ENCODE measurements around the gene ORAI3. TPM values are rescaled to one million over a fixed set of nuclear protein-coding genes. Genes with fewer than 3 reads are reported as not detected.

ORAI3 gene
- total RNA-seq, 4 donors from 2014 or later, result 15.5 to 42.6 (median 33.9) TPM

GRCh38 chr16:30998852-30999761 is 50.2 kb downstream of the ORAI3 start:
- no peak for TF ChIP-seq CTCF (IDR thresholded peaks at IDR 0.05)
- no peak for ATAC-seq (ENCODE audit: low FRiP score)

GRCh38 chr16:31000671-31001382 is 52.0 kb downstream of the ORAI3 start:
- no peak for TF ChIP-seq CTCF (IDR thresholded peaks at IDR 0.05)
- DNase-seq (ENCODE audit: low spot score), result no peak
- ATAC-seq (ENCODE audit: low FRiP score), result no peak

More at GRCh38 chr16:30998852-30999761, 50.2 kb downstream of the ORAI3 start:
- no peak for DNase-seq (ENCODE audit: low spot score)

GRCh38 chr16:31001507-31002249 is 52.8 kb downstream of the ORAI3 start:
- TF ChIP-seq CTCF (IDR thresholded peaks at IDR 0.05), result no peak
- DNase-seq (ENCODE audit: low spot score) (no peak), ATAC-seq (ENCODE audit: low FRiP score) (no peak)

GRCh38 chr16:31002250-31002700 is 53.4 kb downstream of the ORAI3 start:
- ATAC-seq (ENCODE audit: low FRiP score) (no peak), DNase-seq (ENCODE audit: low spot score) (no peak)
- no peak for TF ChIP-seq CTCF (IDR thresholded peaks at IDR 0.05)

- TF ChIP-seq CTCF (IDR thresholded peaks at IDR 0.05), result no peak
- DNase-seq (ENCODE audit: low spot score) (no peak), ATAC-seq (ENCODE audit: low FRiP score) (no peak)
Measured at GRCh38 chr16:31002862-31003341, 54.0 kb downstream of the ORAI3 start.

- TF ChIP-seq CTCF (IDR thresholded peaks at IDR 0.05), result no peak
- DNase-seq (ENCODE audit: low spot score) (no peak), ATAC-seq (ENCODE audit: low FRiP score) (no peak)
Measured at GRCh38 chr16:31003744-31004143, 54.9 kb downstream of the ORAI3 start.

Small RNA genes within 50 kb of the gene (small RNA-seq; reads per million reads assigned to genes)
- not detected for gene AC135048.1

Other genes with a start within 250 kb of the ORAI3 start
- gene SRCAP, start 249.9 kb upstream of the ORAI3 start, total RNA-seq, result 10 to 100 TPM; 15.9 to 40.4 (median 30.0) TPM
- gene PHKG2, start 200.6 kb upstream of the ORAI3 start, total RNA-seq, result 10 to 100 TPM; 25.2 to 34.0 (median 29.4) TPM
- 1 to 10 TPM; 1.4 to 4.8 (median 2.5) TPM for gene CFAP119, start 187.0 kb upstream of the ORAI3 start, total RNA-seq
- 10 to 100 TPM; 53.9 to 77.7 (median 69.5) TPM for gene RNF40, start 186.7 kb upstream of the ORAI3 start, total RNA-seq
- 10 to 100 TPM in 2 of 4 donors, 1 to 10 TPM in 2; 8.7 to 15.0 (median 11.5) TPM for gene ZNF629, start 161.9 kb upstream of the ORAI3 start, total RNA-seq
- 10 to 100 TPM; 17.4 to 37.0 (median 22.2) TPM for gene BCL7C, start 55.0 kb upstream of the ORAI3 start, total RNA-seq
- gene CTF1, start 52.5 kb upstream of the ORAI3 start, total RNA-seq, result 1 to 10 TPM; 1.7 to 3.5 (median 2.3) TPM
- gene FBXL19, start 25.5 kb upstream of the ORAI3 start, total RNA-seq, result 1 to 10 TPM; 4.7 to 9.1 (median 6.9) TPM
- 10 to 100 TPM in 2 of 4 donors, 1 to 10 TPM in 2; 5.3 to 13.6 (median 9.2) TPM for gene SETD1A, start 8.7 kb downstream of the ORAI3 start, total RNA-seq
- gene HSD3B7, start 36.1 kb downstream of the ORAI3 start, total RNA-seq, result 10 to 100 TPM; 23.2 to 45.3 (median 33.0) TPM
- gene STX1B, start 61.6 kb downstream of the ORAI3 start, total RNA-seq, result 1 to 10 TPM in 2 of 4 donors, under 1 TPM in 2; 0.47 to 1.9 (median 1.0) TPM
- 10 to 100 TPM; 40.9 to 93.7 (median 66.8) TPM for gene STX4, start 84.5 kb downstream of the ORAI3 start, total RNA-seq
- gene ZNF668, start 125.2 kb downstream of the ORAI3 start, total RNA-seq, result 10 to 100 TPM in 2 of 4 donors, 1 to 10 TPM in 2; 7.4 to 13.9 (median 10.8) TPM
- gene ZNF646, start 125.4 kb downstream of the ORAI3 start, total RNA-seq, result 10 to 100 TPM in 3 of 4 donors, 1 to 10 TPM in 1; 8.1 to 18.0 (median 11.9) TPM
- 1 to 10 TPM in 2 of 4 donors, under 1 TPM in 2; 0.63 to 2.2 (median 1.3) TPM for gene PRSS53, start 139.9 kb downstream of the ORAI3 start, total RNA-seq
- gene VKORC1, start 145.7 kb downstream of the ORAI3 start, total RNA-seq, result 100 to 1,000 TPM in 2 of 4 donors, 10 to 100 TPM in 2; 85.6 to 128 (median 99.3) TPM
- 10 to 100 TPM; 34.5 to 52.5 (median 43.4) TPM for gene BCKDK, start 159.3 kb downstream of the ORAI3 start, total RNA-seq
- 10 to 100 TPM; 39.4 to 72.2 (median 49.1) TPM for gene KAT8, start 168.6 kb downstream of the ORAI3 start, total RNA-seq
- 1 to 10 TPM in 2 of 4 donors, under 1 TPM in 1, not detected in 1; 0.31 to 2.6 (median 2.6) TPM for gene PRSS8, start 186.7 kb downstream of the ORAI3 start, total RNA-seq
- 1 to 10 TPM; 4.1 to 8.8 (median 6.8) TPM for gene PRSS36, start 201.0 kb downstream of the ORAI3 start, total RNA-seq
- 100 to 1,000 TPM in 2 of 4 donors, 10 to 100 TPM in 2; 65.0 to 162 (median 116) TPM for gene FUS, start 231.1 kb downstream of the ORAI3 start, total RNA-seq